GM19372 (cell line): ENCODE measurements around the gene NRXN3.
"Not testable (repeated sequence)": the region's sequence is repeated elsewhere in the genome, so short reads cannot be mapped to it uniquely, and the experiment has no call there.

Source experiments
- ATAC-seq: cut with Tn5 transposase; IDR thresholded peaks from one replicate; pipeline ENCODE4 v1.9.1; 2021; ENCODE audit warnings: mild to moderate bottlenecking, low read depth, moderate library complexity; ENCODE audit not compliant: unreplicated experiment

NRXN3 gene

DNA sequence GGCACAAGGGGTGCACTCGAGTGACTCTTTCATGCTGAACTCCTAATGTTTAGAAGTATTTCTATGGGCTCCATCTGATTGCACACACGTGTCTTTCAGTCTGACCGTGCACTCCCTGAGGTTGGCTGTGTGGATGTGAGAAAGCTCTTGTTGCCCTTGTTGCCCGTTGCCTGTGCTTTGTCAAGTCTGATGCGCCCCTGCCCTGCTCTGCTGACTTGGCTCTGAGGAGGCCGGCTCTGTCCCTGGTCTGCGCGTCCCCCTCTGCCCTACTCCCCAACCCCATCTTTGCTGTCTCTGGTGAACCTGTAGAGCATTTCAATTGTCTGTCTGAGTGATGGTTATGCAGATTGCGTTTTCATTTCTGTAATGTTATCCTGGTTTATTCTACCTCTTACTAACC lies 802.3 kb downstream of the NRXN3 start:
- no peak for ATAC-seq

DNA sequence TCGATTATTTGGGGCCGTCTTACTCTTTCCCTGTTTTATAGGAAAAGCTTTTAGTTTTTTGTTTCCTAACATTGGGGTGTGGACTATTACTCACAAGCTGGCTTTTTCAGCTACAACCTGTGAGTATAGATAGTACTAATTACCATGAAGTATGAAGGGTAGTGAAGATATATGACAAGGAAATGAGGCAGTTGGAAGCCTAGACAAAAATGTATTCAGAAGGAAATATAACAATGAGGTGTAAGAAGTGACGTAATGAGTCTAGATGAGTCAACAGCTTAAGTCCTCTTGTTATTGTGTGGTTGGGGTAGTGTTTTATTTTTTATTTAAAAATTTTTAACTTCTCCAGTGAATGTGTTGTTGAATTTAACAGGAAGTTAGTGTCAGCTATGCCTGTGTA lies 804.5 kb downstream of the NRXN3 start:
- ATAC-seq: no peak

GRCh38 chr14:78975734-78976133 lies 805.6 kb downstream of the NRXN3 start:
- ATAC-seq: no peak

GRCh38 chr14:78978896-78979295 lies 808.7 kb downstream of the NRXN3 start:
- no peak for ATAC-seq

- no peak for ATAC-seq
These were observed 812.4 kb downstream of the NRXN3 start for GRCh38 chr14:78982551-78982950.

GRCh38 chr14:78983126-78983525 lies 813.0 kb downstream of the NRXN3 start:
- no peak for ATAC-seq

DNA sequence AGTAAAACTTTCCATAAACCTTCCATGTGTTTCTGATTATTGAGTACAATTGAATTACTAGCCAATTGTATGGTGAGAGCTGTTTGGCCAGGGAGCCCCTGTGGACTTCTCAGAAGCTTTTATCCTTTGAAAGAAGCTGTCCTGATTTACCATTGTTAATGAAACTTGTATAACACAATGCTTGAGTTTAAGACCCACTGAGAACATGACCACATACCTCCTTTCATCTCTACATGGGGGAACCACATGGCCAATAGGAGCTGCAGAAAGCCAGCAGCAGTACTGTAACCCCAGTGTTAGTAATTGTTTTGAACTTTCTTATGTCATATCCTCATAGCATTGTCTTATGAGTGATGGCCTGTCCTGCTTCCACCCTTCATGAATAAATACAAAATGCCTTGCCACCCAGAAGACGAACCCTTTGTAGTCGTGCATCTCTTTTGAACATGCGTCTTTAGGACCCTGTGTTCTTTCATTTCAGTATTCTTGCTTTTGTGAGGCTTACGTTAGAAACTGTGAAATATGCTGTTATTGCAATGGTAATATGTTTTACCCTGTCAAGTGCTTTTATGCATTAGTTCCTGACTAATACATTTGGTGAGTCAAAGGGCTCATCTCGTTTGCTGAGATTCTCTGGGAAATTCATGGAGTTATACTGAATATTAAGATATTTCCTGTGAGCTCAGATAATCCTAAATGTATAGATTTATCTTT lies 815.7 kb downstream of the NRXN3 start:
- ATAC-seq: no peak

- no peak for ATAC-seq
These were observed 816.8 kb downstream of the NRXN3 start for GRCh38 chr14:78986989-78987388.

- ATAC-seq: no peak
These were observed 819.0 kb downstream of the NRXN3 start for GRCh38 chr14:78989221-78989620.

DNA sequence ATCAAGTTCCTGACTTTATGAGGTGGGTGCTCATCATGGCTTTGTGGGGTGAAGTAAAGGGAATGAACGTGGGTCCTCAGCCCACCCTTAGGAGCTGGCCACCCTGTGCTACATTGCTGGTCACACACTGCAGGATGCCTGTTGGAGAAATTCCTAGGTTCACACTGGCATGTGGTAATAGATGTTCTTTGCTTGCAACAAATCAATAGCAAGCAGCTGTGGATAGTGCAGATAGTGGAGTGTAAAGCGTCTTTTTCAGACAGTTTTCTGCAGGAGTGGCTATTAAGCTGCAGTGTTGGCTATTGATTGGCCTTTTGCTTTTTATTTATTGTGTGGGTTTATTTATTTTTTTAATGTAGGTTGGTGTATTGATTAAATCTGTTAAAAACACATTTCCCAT lies 822.7 kb downstream of the NRXN3 start:
- no peak for ATAC-seq

DNA sequence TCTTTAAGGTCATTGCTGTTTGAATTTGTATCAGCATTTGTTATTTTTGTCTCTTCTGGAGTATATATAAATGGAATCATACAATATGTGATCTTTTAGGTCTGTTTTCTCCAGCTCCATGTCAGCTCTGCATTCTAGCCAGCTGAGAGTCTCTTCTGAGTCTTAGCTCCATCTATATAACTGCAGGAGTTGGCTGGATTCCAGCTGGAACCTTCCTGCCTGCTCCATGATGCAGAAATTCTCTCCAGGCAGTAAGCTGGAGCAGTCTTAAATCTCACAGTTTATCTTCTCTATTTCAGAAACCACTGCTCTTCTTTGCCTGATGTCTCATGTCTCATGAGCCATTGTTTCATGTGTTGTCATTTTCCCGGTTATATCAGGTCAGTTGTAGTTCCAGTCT lies 827.6 kb downstream of the NRXN3 start:
- no peak for ATAC-seq

GRCh38 chr14:79009286-79009685 lies 839.1 kb downstream of the NRXN3 start:
- no peak for ATAC-seq

GRCh38 chr14:79011091-79011919 lies 841.1 kb downstream of the NRXN3 start:
- no peak for ATAC-seq

- ATAC-seq: no peak
These were observed 841.7 kb downstream of the NRXN3 start for GRCh38 chr14:79011920-79012204.

- ATAC-seq: no peak
These were observed 846.8 kb downstream of the NRXN3 start for GRCh38 chr14:79016828-79017505.

DNA sequence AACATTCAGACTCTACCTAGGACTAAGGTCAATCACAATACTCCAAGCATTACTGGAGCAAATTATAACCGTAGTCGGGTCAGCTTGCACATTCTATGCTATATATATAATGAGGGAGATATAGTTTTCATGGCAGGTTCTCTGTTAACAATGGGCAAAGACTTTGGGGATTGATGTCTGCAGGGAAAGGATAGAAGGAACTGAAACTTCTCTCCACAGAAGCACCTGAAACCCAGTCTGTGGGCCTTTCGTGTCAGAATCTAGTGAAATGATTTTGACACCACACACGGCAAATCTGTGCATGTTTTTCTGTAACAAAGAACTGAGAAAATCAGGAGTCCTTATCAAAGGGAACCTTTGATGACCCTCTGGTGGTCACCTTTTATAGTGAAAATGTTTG lies 847.4 kb downstream of the NRXN3 start:
- no peak for ATAC-seq

DNA sequence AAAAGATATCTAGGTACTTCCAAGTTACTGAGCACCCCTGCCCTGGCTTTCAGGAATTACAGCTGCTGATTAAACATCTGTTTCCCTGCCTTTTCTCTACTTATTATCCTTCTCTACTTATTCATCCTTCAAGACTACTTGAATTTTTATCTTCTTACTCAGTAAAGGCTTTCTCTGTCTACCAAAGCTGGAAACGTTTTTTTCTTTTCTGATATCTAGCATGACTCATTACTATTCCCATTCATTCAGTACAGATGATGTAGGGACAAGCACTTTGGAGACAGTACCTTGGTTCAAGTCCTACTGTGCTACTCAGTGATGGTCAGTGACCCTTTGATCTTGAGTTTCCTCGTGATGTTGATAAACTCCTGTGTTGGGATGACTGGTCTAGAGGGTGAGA lies 848.7 kb downstream of the NRXN3 start:
- ATAC-seq: no peak

DNA sequence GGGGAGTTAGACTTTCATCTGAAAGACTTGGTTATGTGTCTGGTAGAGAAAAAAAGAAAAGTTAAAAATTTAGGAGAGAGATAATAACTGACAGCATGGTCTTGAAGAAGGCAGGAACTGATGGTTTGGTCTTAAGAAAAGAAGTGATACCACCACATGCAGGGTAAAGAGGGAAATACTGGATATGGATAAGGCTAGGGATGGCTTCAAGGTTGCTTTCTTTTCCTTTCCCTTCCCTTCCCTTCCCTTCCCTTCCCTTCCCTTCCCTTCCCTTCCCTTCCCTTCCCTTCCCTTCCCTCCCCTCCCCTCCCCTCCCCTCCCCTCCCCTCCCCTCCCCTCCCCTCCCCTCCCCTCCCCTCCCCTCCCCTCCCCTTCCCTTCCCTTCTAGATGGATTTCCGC lies 849.7 kb downstream of the NRXN3 start:
- ATAC-seq: not testable (repeated sequence)

- ATAC-seq: no peak
These were observed 851.6 kb downstream of the NRXN3 start for GRCh38 chr14:79021766-79022165.

DNA sequence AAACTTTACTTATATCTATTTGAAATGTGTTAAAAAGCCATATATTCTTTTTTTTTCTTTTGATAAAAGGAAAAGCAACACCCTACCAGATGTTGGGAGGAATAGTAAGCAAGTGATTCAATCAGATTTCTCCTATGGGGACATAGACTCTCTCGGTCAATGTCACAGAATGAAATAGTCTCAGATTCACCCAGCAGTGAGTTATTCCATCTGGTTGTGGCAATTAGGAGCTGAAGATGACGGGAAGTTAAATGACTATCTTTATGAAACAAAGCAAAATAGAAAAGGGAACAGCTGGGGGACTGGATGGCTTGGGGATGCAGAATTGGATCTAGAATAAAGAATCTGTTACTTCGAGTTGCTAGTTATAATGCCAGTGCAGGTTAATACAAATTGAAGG lies 857.0 kb downstream of the NRXN3 start:
- ATAC-seq: no peak

DNA sequence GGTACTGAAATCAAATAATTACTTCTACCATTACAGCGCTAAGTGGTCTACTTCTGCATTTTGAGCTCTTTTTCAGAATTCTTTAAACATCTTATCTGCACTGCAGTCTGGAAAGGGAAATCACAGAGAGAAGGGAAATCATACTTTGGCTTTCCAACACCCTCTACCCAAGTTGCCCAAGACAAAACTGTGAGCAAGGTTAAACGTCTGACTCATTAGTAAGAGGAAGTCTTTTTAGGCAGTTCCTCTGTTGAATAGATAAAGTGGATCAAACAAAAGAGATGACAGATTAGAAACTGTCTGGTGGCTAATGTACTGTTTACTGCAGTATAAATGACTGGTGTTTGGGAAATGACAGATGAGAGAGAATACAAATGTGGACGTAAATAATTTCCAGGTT lies 858.1 kb downstream of the NRXN3 start:
- ATAC-seq: no peak

- ATAC-seq: no peak
These were observed 866.3 kb downstream of the NRXN3 start for GRCh38 chr14:79036441-79036840.
